ENCODE data around the gene DNAJC11. TPM values are rescaled to one million over a fixed set of nuclear protein-coding genes. Genes with fewer than 3 reads are reported as not detected.

Gene DNAJC11
- total RNA-seq, 4 donors from 2014 or later: 62.9 to 119 (median 63.4) TPM

GRCh38 chr1:6590046-6590445, 111.6 kb downstream of the DNAJC11 start:
- H3K36me3 ChIP-seq: peaks cover 0 to 69% (median 0%) of the 10 kb centered on the region in 3 donors
- TF ChIP-seq CTCF (IDR thresholded peaks at IDR 0.05): no peak
- TF ChIP-seq POLR2A (IDR thresholded peaks at IDR 0.05): no peak

GRCh38 chr1:6588893-6589520, 112.6 kb downstream of the DNAJC11 start:
- Histone ChIP-seq H3K9me3 (no peaks in the 10 kb centered on the region), H3K27me3 (no peaks in the 10 kb centered on the region), H3K27ac (no peak overlapping the region), H3K4me1 (no peaks in the 10 kb centered on the region), H3K36me3 (peaks cover 0 to 58% (median 0%) of the 10 kb centered on the region in 3 donors), H3K4me3 (no peak overlapping the region)
- DNase-seq: no peak
- no peak for TF ChIP-seq CTCF (IDR thresholded peaks at IDR 0.05)
- no peak for TF ChIP-seq POLR2A (IDR thresholded peaks at IDR 0.05)

More at GRCh38 chr1:6590046-6590445, 111.6 kb downstream of the DNAJC11 start:
- no peak overlapping the region for H3K4me3 ChIP-seq
- no peaks in the 10 kb centered on the region for H3K9me3 ChIP-seq
- H3K27ac ChIP-seq: no peak overlapping the region
- no peaks in the 10 kb centered on the region for H3K27me3 ChIP-seq
- DNase-seq: no peak
- peaks cover 0 to under 1% (median 0%) of the 10 kb centered on the region in 4 donors for H3K4me1 ChIP-seq

GRCh38 chr1:6588128-6588892, 113.3 kb downstream of the DNAJC11 start:
- H3K27me3 ChIP-seq: no peaks in the 10 kb centered on the region
- H3K36me3 ChIP-seq: peaks cover 0 to 51% (median 0%) of the 10 kb centered on the region in 3 donors
- no peak overlapping the region for H3K27ac ChIP-seq
- no peak for TF ChIP-seq CTCF (IDR thresholded peaks at IDR 0.05)
- TF ChIP-seq POLR2A (IDR thresholded peaks at IDR 0.05): no peak
- H3K4me3 ChIP-seq: no peak overlapping the region
- DNase-seq: no peak
- H3K9me3 ChIP-seq: no peaks in the 10 kb centered on the region
- H3K4me1 ChIP-seq: no peaks in the 10 kb centered on the region

GRCh38 chr1:6587261-6588005, 114.2 kb downstream of the DNAJC11 start:
- TF ChIP-seq POLR2A (IDR thresholded peaks at IDR 0.05) (no peak), CTCF (IDR thresholded peaks at IDR 0.05) (no peak)
- peaks cover 0 to 8% (median 0%) of the 10 kb centered on the region in 4 donors for H3K4me1 ChIP-seq
- peaks cover 0 to 42% (median 0%) of the 10 kb centered on the region in 3 donors for H3K36me3 ChIP-seq
- DNase-seq: no peak
- H3K27ac ChIP-seq: no peak overlapping the region
- no peak overlapping the region for H3K4me3 ChIP-seq
- no peaks in the 10 kb centered on the region for H3K9me3 ChIP-seq
- no peaks in the 10 kb centered on the region for H3K27me3 ChIP-seq

GRCh38 chr1:6586404-6586816, 115.2 kb downstream of the DNAJC11 start:
- no peak for DNase-seq
- H3K4me1 ChIP-seq: peaks cover 0 to 19% (median 2%) of the 10 kb centered on the region in 4 donors
- no peak overlapping the region for H3K27ac ChIP-seq
- TF ChIP-seq CTCF (IDR thresholded peaks at IDR 0.05) (no peak), POLR2A (IDR thresholded peaks at IDR 0.05) (no peak)
- H3K4me3 ChIP-seq: no peak overlapping the region
- H3K27me3 ChIP-seq: no peaks in the 10 kb centered on the region
- peaks cover 0 to 41% (median 0%) of the 10 kb centered on the region in 3 donors for H3K36me3 ChIP-seq
- no peaks in the 10 kb centered on the region for H3K9me3 ChIP-seq

Data from Peyer's patch (tissue), 4 donors.